ENCODE data around the gene TAF1C.

DNA sequence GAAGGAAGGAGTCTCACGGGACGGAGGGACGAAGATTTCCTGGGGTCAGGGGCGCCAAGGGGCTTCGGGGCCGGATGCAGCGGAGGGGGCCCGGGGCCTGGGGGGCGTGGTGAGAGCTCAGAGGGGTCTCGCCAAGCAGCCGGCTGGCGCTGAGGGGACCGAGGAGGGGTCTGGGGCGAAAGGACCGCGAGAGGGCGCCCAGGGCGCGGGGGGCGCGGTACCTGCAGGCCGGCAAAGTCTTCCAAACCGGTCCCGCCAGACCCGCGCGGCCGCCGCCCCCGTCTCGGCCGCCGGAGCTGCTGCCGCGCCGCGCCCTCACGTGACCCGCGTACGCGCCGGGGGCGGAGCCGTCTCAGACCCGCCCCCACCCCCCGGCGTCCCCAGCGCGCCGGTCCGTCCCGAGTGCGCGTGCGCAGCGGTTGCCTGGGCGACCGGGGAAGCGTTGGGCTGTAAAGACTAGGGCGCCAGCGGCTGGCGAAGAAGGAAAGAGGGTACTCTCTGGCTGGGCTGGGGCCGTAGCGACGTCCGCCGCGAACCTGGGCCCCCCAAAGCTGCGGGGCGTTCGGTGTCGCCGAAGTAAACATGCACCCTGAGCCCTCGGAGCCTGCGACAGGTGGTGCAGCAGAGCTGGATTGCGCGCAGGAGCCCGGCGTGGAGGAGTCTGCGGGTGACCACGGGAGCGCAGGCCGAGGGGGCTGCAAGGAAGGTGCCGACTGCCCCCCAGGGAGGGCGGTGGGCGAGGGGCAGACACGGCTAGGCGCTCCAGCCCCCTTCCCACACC is 41.8 kb downstream of the TAF1C start, which contains the start of the genes DNAAF1 and HSDL1:
- TF ChIP-seq, protein P1, sequence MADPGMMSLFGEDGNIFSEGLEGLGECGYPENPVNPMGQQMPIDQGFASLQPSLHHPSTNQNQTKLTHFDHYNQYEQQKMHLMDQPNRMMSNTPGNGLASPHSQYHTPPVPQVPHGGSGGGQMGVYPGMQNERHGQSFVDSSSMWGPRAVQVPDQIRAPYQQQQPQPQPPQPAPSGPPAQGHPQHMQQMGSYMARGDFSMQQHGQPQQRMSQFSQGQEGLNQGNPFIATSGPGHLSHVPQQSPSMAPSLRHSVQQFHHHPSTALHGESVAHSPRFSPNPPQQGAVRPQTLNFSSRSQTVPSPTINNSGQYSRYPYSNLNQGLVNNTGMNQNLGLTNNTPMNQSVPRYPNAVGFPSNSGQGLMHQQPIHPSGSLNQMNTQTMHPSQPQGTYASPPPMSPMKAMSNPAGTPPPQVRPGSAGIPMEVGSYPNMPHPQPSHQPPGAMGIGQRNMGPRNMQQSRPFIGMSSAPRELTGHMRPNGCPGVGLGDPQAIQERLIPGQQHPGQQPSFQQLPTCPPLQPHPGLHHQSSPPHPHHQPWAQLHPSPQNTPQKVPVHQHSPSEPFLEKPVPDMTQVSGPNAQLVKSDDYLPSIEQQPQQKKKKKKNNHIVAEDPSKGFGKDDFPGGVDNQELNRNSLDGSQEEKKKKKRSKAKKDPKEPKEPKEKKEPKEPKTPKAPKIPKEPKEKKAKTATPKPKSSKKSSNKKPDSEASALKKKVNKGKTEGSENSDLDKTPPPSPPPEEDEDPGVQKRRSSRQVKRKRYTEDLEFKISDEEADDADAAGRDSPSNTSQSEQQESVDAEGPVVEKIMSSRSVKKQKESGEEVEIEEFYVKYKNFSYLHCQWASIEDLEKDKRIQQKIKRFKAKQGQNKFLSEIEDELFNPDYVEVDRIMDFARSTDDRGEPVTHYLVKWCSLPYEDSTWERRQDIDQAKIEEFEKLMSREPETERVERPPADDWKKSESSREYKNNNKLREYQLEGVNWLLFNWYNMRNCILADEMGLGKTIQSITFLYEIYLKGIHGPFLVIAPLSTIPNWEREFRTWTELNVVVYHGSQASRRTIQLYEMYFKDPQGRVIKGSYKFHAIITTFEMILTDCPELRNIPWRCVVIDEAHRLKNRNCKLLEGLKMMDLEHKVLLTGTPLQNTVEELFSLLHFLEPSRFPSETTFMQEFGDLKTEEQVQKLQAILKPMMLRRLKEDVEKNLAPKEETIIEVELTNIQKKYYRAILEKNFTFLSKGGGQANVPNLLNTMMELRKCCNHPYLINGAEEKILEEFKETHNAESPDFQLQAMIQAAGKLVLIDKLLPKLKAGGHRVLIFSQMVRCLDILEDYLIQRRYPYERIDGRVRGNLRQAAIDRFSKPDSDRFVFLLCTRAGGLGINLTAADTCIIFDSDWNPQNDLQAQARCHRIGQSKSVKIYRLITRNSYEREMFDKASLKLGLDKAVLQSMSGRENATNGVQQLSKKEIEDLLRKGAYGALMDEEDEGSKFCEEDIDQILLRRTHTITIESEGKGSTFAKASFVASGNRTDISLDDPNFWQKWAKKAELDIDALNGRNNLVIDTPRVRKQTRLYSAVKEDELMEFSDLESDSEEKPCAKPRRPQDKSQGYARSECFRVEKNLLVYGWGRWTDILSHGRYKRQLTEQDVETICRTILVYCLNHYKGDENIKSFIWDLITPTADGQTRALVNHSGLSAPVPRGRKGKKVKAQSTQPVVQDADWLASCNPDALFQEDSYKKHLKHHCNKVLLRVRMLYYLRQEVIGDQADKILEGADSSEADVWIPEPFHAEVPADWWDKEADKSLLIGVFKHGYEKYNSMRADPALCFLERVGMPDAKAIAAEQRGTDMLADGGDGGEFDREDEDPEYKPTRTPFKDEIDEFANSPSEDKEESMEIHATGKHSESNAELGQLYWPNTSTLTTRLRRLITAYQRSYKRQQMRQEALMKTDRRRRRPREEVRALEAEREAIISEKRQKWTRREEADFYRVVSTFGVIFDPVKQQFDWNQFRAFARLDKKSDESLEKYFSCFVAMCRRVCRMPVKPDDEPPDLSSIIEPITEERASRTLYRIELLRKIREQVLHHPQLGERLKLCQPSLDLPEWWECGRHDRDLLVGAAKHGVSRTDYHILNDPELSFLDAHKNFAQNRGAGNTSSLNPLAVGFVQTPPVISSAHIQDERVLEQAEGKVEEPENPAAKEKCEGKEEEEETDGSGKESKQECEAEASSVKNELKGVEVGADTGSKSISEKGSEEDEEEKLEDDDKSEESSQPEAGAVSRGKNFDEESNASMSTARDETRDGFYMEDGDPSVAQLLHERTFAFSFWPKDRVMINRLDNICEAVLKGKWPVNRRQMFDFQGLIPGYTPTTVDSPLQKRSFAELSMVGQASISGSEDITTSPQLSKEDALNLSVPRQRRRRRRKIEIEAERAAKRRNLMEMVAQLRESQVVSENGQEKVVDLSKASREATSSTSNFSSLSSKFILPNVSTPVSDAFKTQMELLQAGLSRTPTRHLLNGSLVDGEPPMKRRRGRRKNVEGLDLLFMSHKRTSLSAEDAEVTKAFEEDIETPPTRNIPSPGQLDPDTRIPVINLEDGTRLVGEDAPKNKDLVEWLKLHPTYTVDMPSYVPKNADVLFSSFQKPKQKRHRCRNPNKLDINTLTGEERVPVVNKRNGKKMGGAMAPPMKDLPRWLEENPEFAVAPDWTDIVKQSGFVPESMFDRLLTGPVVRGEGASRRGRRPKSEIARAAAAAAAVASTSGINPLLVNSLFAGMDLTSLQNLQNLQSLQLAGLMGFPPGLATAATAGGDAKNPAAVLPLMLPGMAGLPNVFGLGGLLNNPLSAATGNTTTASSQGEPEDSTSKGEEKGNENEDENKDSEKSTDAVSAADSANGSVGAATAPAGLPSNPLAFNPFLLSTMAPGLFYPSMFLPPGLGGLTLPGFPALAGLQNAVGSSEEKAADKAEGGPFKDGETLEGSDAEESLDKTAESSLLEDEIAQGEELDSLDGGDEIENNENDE (IDR thresholded peaks at IDR 0.05; ENCODE audit: insufficient replicate concordance, low read length) = no peak
- TF ChIP-seq RXRA (IDR thresholded peaks at IDR 0.05; ENCODE audit: insufficient read depth, low read depth, low read length) = no peak
- TF ChIP-seq POLR2AphosphoS5 (IDR thresholded peaks at IDR 0.05; ENCODE audit: low read depth, low read length) = no peak
- no peak for TF ChIP-seq CHD2 (IDR thresholded peaks at IDR 0.05; ENCODE audit: low read length)
- TF ChIP-seq, protein P2, sequence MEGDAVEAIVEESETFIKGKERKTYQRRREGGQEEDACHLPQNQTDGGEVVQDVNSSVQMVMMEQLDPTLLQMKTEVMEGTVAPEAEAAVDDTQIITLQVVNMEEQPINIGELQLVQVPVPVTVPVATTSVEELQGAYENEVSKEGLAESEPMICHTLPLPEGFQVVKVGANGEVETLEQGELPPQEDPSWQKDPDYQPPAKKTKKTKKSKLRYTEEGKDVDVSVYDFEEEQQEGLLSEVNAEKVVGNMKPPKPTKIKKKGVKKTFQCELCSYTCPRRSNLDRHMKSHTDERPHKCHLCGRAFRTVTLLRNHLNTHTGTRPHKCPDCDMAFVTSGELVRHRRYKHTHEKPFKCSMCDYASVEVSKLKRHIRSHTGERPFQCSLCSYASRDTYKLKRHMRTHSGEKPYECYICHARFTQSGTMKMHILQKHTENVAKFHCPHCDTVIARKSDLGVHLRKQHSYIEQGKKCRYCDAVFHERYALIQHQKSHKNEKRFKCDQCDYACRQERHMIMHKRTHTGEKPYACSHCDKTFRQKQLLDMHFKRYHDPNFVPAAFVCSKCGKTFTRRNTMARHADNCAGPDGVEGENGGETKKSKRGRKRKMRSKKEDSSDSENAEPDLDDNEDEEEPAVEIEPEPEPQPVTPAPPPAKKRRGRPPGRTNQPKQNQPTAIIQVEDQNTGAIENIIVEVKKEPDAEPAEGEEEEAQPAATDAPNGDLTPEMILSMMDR (IDR thresholded peaks at IDR 0.05; ENCODE audit: control extremely low read depth in 1 of 3, insufficient read depth in 1 of 3, low read depth in 1 of 3, low read length in 3 of 3) = peak in 2 of 3 experiments; percentile 19 to 34; a peak in 3 of 4 replicates
- no peak for TF ChIP-seq EZH2 (IDR thresholded peaks at IDR 0.05; ENCODE audit: low read depth, low read length, severe bottlenecking)
- TF ChIP-seq KDM4A (IDR thresholded peaks at IDR 0.05; ENCODE audit: low read depth, low read length, severe bottlenecking) = peak; percentile 13
- no peak for TF ChIP-seq CREB1 (IDR thresholded peaks at IDR 0.05)
- TF ChIP-seq KDM1A (IDR thresholded peaks at IDR 0.05; ENCODE audit: borderline replicate concordance, low read length) = no peak
